T-helper 2 cell (primary cell): ENCODE measurements around the gene OR10D3.
A peak's percentile ranks its signal among the peaks of the same experiment; 100 is the strongest.
"Not testable (repeated sequence)": the region's sequence is repeated elsewhere in the genome, so short reads cannot be mapped to it uniquely, and the experiment has no call there.

Experiments used
- DNase-seq, 5 experiments: peaks; one replicate each; pipeline versions ENCODE4 v3.0.0 to v3.0.0-alpha.2; 2012 to 2022

The OR10D3 gene

GRCh38 chr11:124195189-124195734, 12.1 kb downstream of the OR10D3 start:
- DNase-seq: peak in 1 of 5 experiments; percentile 53

- DNase-seq: no peak
Observed at GRCh38 chr11:124197999-124198398, 14.9 kb downstream of the OR10D3 start.

GRCh38 chr11:124198897-124199296, 15.8 kb downstream of the OR10D3 start:
- no peak for DNase-seq

- no peak for DNase-seq
Observed at GRCh38 chr11:124199702-124200101, 16.6 kb downstream of the OR10D3 start.

GRCh38 chr11:124200671-124201070, 17.5 kb downstream of the OR10D3 start:
- no peak for DNase-seq

GRCh38 chr11:124202951-124203350, 19.8 kb downstream of the OR10D3 start:
- no peak for DNase-seq

GRCh38 chr11:124204008-124204407, 20.9 kb downstream of the OR10D3 start:
- no peak for DNase-seq

GRCh38 chr11:124207102-124207792, 24.1 kb downstream of the OR10D3 start:
- DNase-seq: no peak

- DNase-seq: no peak
Observed at GRCh38 chr11:124209824-124210357, 26.7 kb downstream of the OR10D3 start.

GRCh38 chr11:124210421-124210820, 27.3 kb downstream of the OR10D3 start:
- DNase-seq: no peak

- DNase-seq: no peak
Observed at GRCh38 chr11:124211321-124211720, 28.2 kb downstream of the OR10D3 start.

- DNase-seq: no peak
Observed at GRCh38 chr11:124214027-124214426, 30.9 kb downstream of the OR10D3 start.

GRCh38 chr11:124219126-124219525, 36.0 kb downstream of the OR10D3 start:
- no peak for DNase-seq

GRCh38 chr11:124222407-124222806, 39.3 kb downstream of the OR10D3 start:
- DNase-seq: no peak

- not testable (repeated sequence) for DNase-seq
Observed at GRCh38 chr11:124224618-124225423, 41.7 kb downstream of the OR10D3 start.

GRCh38 chr11:124225471-124225870, 42.3 kb downstream of the OR10D3 start:
- no peak for DNase-seq

- DNase-seq: no peak
Observed at GRCh38 chr11:124233376-124233775, 50.2 kb downstream of the OR10D3 start.
